Stimulated activated CD4-positive, alpha-beta T cell treated with anti-CD3 and anti-CD28 coated beads, Interleukin-1b, Interleukin-23, amount 100 ng/mL, for 1 hour (primary cell): ENCODE measurements around the gene ZNF212.
"Not testable (repeated sequence)": the region's sequence is repeated elsewhere in the genome, so short reads cannot be mapped to it uniquely, and the experiment has no call there.

Experiments used
- DNase-seq, 2 donors: peaks; one replicate each; pipeline ENCODE4 v3.0.0-alpha.2; 2020; ENCODE audit warnings: low read depth in 2 of 2

Gene ZNF212

GRCh38 chr7:149252378-149252777 lies 12.9 kb downstream of the ZNF212 start:
- DNase-seq = no peak

GRCh38 chr7:149253665-149254064 lies 14.2 kb downstream of the ZNF212 start:
- no peak for DNase-seq

GRCh38 chr7:149254181-149254858 lies 14.9 kb downstream of the ZNF212 start:
- DNase-seq = no peak

- no peak for DNase-seq
Observed at GRCh38 chr7:149255174-149255573, 15.7 kb downstream of the ZNF212 start.

- no peak for DNase-seq
Observed at GRCh38 chr7:149256568-149256967, 17.1 kb downstream of the ZNF212 start.

GRCh38 chr7:149257146-149257545 lies 17.7 kb downstream of the ZNF212 start:
- no peak for DNase-seq

- DNase-seq = no peak
Observed at GRCh38 chr7:149261316-149261828, 21.9 kb downstream of the ZNF212 start.

- peak; percentile 68 for DNase-seq
Observed at GRCh38 chr7:149261829-149262617, 22.6 kb downstream of the ZNF212 start, which contains the start of gene ZNF783. Gene ZNF783, plus strand, starts transcription at chr7:149262196. Its CDS starts 138 bp downstream, at chr7:149262334.

- no peak for DNase-seq
Observed at GRCh38 chr7:149266451-149266850, 27.0 kb downstream of the ZNF212 start.

- no peak for DNase-seq
Observed at GRCh38 chr7:149267733-149268132, 28.3 kb downstream of the ZNF212 start.

GRCh38 chr7:149274424-149274823 lies 35.0 kb downstream of the ZNF212 start:
- not testable (repeated sequence) for DNase-seq

GRCh38 chr7:149277871-149278270 lies 38.4 kb downstream of the ZNF212 start:
- no peak for DNase-seq

GRCh38 chr7:149278396-149278795 lies 38.9 kb downstream of the ZNF212 start:
- DNase-seq = no peak

GRCh38 chr7:149279111-149279743 lies 39.8 kb downstream of the ZNF212 start:
- DNase-seq = no peak

GRCh38 chr7:149280151-149280550 lies 40.7 kb downstream of the ZNF212 start:
- no peak for DNase-seq

GRCh38 chr7:149280661-149281507 lies 41.4 kb downstream of the ZNF212 start:
- DNase-seq = no peak

- DNase-seq = no peak
Observed at GRCh38 chr7:149281508-149282330, 42.3 kb downstream of the ZNF212 start.

GRCh38 chr7:149282331-149282655 lies 42.8 kb downstream of the ZNF212 start:
- DNase-seq = no peak

- DNase-seq = no peak
Observed at GRCh38 chr7:149283321-149283720, 43.9 kb downstream of the ZNF212 start.

- DNase-seq = no peak
Observed at GRCh38 chr7:149284343-149284742, 44.9 kb downstream of the ZNF212 start.
